HG03025 (cell line): Measurements from ENCODE around the gene RAB3B.
A peak's percentile ranks its signal among the peaks of the same experiment; 100 is the strongest.
"Not testable (repeated sequence)": the region's sequence is repeated elsewhere in the genome, so short reads cannot be mapped to it uniquely, and the experiment has no call there.

Experiments
- ATAC-seq: cut with Tn5 transposase; IDR thresholded peaks from one replicate; pipeline ENCODE4 v1.9.1; 2021; ENCODE audit warnings: mild to moderate bottlenecking, moderate library complexity; ENCODE audit not compliant: unreplicated experiment, low FRiP score

The RAB3B gene, protein sequence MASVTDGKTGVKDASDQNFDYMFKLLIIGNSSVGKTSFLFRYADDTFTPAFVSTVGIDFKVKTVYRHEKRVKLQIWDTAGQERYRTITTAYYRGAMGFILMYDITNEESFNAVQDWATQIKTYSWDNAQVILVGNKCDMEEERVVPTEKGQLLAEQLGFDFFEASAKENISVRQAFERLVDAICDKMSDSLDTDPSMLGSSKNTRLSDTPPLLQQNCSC

DNA sequence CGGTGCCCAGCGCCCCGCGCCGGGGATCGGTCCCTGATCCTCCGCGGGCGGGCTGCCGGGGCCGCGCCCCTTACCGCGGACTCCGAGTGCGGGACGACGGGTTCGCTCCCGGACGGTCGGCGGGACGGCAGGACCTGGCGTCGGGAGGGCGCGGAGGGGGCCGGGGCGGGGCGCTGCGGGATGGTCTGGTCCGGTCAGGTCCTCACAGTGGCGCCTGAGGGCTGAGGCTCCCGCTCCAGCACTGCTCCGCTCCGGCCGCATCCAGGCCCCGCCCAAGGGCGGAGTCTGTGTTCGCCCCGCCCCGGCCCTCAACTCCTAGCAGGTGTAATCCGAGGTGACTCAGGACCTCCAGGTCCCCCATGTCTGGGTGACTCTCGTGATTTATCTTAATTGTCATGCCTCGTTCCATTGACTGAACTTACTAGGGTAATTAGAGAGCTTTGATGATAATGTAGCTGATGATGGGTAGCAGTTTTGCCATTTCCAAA is at the start of gene RAB3B:
RAB3B (minus strand) TSS at position 223 of the 488 bp plus-strand sequence. CDS start 13,583 bp downstream, outside the sequence.
- ATAC-seq, result no peak

DNA sequence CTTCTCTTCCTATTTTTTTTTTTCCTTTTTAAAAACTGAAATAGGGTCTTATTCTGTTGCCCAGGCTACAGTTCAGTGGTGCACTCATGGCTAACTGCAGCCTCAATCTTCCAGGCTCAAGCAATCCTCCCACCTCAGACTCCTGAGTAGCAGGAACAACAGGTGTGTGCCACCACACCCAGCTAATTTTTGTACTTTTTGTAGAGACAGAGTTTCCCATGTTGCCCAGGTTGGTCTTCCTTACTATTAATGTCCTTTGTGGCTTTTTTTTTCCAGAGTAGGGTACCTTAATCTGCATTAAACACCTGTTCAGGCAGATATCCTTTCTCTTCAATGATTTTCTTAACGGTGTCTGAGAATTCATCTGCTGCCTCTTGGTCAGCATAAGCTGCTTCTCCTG is 47.4 kb upstream of the RAB3B start:
- no peak for ATAC-seq

DNA sequence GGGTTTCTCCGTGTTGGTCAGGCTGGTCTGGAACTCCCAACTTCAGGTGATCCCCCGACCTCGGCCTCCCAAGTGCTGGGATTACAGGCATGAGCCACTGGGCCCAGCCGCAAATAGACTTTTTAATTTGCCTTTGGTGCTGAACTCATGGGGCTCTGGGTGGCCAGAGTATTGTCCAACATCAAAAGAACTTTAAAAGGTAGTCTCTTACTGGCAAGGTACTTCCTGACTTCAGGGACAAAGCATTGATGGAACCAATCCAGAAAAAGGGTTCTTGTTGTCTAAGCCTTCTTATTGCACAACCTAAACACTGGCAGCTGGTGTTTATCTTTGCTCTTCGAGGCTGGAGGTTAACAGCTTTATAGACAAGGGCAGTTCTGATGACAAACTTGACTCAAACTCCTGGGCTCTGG is 46.9 kb upstream of the RAB3B start:
- ATAC-seq, result no peak

DNA sequence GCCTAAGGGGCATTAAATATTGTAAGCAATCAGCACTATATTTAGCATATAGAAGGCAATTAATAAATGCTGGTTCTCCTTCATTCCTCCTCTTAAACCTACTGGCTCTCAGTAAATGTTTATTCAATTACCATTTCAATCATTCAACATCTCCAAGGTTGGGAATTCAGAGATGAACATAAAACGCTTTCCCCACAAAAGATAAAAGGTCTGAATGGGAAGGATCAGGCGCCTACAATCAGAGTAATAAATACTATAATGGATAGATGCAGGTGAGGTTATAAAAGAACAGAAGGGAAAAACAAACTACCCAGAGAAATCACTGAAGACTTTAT is 43.5 kb upstream of the RAB3B start:
- no peak for ATAC-seq

DNA sequence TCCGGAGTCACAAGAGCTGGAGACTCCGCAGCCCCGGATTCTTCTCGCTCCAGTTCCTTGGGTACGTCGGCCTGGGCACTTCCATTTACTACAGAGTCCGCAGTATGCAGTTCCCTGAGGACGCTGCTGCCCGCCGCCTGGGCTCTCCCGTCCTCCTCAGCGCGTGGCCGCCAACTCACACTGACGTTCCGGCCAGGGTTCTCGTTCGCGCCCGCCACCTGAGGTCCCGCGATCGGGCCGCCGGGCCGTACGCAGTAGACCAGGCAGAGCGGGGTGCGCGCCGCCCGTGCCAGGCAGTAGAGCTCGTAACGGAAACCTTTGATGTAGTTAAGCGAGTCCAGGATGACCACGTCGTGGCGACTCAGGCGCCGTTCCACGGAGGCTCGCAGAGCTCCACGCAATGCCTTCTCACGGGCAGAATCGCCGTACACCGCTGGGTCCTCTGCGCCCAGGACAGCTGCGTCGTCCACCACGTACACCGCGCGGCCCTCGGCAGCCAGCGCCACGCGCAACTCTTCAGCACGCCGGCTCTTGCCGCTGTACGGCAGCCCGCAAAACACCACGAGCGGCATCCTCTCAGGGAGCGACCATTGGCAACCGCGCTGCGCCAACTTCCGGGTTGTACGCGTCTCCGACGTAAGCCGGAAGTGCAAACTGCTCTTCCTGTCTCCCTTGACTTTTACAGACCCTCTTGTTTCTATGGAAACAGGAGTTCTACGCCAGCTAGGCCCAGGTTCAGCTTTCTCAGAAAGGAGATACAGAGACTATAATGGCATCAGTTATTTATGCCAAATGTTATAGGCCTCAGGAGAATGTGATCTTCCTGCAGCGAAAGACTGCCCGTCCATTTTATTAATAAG is 42.9 kb upstream of the RAB3B start, which contains the start of gene KTI12:
KTI12 (minus strand) TSS at position 621 of the 860 bp plus-strand sequence; CDS start at position 572, 49 bp downstream.
- ATAC-seq, result peak; percentile 72

DNA sequence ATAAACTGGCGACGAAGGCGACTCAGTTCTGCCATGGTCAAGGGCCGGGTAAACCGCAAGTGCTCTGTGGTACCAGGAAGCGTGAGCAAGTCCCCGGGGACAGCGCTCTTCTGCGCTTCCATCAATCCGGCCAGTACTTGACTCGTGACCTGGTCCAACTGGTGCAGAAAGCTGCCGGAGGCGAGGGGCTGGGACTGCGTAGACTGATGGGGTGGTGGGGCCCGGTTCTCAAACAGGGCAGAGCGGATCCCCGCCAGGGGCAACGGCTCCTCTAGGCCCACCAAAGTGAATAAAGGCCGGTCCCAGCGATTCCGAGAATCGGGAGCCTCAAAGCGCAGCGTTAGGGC is 42.3 kb upstream of the RAB3B start:
- ATAC-seq, result peak; percentile 33

DNA sequence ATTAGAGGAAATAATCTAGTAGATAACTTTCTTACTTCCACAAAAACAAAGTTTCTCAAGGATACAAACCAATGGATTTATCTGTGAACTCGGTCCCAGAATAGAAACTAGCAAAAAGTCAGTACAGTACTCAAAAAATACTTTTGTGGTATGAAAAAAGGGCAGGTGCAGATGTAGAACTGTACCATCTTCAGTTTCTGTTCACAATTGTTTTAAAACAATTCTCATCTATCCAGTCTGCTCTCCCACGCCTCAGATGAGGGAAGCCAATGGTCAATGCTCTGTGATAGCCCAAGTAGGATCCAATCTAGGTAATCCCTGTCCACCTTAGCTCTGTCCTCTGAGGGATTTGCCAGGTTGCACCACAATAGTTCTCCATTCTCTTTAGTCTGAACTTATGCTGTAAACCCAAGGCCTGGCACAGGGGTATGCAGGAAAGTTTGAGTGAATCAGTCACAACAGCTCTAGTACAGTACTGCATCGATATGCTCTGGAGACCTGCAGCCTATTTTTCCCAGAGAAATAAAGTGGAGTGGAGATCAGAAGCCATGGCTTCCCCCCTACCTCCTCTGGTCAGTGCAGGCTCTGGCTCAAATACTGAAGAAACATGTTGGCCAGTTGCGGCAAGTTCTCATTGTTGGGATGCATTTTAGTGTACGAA is 41.8 kb upstream of the RAB3B start:
- no peak for ATAC-seq

DNA sequence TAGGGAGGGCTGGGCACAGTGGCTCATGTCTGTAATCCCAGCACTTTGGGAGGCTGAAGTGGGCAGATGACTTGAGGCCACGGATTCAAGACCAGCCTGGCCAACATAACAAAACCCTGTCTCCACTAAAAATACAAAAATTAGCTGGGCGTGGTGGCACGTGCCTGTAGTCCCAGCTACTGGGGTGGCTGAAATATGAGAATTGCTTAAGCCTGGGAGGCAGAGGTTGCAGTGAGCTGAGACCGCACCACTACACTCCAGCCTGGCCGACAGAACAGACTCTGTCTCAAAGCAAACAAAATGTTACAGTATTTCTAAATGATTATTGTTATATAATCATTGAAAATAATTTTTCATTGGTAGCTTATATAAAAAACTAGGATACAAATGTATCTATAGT is 38.3 kb upstream of the RAB3B start:
- not testable (repeated sequence) for ATAC-seq

DNA sequence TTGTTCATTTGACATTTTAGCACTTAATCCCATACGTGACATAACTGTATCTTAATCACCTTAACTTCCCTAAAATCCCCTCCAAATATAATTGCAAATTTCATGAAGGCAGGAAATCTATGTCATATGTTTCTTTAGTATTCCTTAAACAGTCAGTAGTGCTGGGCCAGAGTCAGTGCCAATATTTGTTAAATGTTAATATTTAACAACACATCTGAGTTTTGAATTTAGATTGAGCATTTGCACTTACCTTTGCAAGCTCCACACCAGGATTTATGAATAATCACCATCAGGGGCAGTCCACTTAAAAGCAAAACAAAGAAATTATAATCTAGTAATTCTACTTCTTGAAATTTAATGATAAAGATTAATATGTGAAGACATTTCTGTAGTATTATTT is 37.8 kb upstream of the RAB3B start:
- ATAC-seq, result no peak

DNA sequence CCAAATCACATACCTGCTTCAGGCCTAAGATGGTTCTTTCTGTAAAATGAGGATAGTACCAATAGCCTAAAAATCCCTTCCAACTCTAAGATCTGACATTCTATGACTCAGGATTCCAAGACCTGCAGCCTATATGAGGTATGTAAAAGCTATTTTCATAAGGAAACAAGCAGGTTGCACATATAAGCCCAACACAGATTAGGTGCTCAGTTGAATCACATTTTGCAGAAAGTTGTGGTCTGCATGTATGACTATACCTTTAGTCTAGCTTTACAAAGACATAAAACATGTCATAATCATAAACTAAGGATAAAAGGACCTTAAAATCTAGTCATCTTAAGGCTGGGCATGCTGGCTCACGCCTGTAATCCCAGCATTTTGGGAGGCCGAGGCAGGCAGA is 35.8 kb upstream of the RAB3B start:
- no peak for ATAC-seq

DNA sequence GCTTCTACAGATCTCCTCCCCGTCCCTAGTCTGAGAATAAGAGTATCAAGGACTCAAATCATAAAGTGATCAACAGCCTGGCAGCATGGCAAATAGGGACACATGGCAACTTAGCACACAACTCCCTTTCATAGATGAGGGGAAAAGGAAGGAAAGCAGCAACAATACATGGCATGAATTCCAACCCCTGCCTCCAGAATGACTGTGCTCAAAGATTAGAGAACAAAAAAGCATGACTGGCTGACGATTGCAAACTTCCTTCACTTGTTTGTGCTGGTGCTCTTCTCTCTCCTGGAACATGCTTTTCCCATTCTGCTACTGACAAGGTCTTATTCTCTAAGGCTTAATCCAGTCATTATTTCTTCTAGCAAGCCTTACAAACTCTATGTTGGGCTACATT is 31.6 kb upstream of the RAB3B start:
- no peak for ATAC-seq

DNA sequence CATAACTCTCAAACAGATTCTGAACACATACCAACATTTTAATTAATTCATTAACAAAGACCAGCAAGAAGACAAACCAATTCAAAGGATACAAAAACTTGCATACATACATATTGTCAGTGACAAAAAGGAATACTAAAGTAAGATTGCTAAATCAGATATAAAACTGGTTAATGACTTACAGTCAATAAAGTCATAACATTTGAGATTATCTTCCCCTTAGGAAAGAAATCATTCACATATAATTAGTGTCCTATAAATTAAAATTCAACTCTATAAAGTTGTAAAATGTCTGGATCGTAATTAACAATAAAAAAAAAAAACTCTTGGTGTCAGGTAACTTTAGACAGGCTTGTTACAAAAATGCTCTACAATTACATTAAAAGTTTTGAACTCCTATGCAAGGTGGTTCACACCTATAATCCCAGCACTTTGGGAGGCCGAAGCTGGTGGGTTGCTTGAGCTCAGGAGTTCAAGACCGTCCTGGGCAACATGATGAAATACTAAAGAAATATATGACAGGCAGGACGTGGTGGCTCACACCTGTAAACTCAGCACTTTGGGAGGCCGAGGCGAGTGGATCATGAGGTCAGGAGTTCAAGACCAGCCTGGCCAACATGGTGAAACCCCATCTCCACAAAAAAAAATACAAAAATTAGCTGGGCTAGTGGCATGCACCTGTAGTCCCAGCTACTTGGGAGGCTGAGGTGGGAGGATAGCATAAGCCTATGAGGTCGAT is 17.7 kb upstream of the RAB3B start:
- no peak for ATAC-seq

DNA sequence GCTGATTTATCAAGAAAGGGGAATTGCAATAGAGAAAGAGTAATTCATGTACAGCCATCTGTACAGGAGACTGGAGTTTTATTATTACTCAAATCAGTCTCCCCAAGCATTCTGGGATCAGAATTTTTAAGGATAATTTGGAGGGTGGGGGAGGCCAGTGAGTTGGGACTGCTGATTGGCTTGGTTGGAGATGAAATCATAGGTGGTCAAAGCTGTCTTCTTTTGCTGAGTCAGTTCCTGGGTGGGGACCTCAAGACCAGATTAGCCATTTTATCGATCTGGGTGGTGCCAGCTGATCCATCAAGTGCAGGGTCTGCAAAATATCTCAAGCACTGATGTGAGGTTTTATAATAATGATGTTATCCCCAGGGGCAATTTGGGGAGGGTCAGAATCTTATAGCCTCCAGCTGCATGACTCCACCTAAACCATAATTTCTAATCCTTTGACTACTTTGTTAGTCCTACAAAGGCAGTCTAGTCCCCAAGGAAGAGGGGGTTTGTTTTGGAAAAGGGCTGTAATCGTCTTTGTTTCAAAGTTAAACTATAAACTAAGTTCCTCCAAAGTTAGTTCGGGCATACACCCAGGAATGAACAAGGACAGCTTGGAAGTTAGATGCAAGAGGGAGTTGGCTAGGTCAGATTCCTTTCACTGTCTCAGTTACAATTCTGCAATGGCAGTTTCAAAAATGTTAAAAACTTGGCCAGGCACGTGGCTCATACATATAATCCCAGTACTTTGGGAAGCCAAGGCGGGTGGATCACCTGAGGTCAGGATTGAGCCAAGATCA is 16.9 kb upstream of the RAB3B start:
- ATAC-seq, result no peak

DNA sequence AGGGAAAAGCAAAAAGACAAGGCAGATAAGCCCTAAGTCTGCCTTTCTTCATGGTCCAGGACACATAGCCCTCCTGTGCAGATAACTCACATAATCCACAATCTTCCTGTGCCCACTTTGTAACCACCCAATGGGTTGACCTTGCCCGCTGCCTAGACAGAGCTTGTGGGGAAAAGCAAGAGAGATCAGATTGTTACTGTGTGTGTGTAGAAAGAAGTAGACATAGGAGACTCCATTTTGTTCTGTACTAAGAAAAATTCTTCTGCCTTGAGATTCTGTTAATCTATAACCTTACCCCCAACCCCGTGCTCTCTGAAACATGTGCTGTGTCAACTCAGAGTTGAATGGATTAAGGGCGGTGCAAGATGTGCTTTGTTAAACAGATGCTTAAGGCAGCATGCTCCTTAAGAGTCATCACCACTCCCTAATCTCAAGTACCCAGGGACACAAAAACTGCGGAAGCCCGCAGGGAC is 15.6 kb upstream of the RAB3B start:
- not testable (repeated sequence) for ATAC-seq

DNA sequence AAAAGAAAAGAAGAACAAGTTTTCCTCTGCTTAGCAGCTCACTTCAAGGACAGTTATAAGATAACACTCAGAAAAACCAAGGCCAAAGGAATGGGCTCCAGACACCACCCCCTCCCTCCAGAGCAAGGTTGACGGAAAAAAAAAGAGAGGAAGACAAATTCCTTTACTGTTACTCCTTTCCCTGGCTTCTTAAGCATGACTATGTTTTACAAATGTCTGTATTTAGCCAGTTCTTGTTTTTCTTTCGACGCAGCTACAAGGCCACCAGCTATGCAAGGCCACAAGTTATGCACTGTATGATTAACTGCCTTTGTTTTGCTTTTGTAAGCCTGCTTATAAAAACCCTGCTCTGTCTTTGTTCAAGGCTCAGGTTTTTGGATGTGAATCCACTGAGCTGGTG is 15.0 kb upstream of the RAB3B start:
- not testable (repeated sequence) for ATAC-seq

DNA sequence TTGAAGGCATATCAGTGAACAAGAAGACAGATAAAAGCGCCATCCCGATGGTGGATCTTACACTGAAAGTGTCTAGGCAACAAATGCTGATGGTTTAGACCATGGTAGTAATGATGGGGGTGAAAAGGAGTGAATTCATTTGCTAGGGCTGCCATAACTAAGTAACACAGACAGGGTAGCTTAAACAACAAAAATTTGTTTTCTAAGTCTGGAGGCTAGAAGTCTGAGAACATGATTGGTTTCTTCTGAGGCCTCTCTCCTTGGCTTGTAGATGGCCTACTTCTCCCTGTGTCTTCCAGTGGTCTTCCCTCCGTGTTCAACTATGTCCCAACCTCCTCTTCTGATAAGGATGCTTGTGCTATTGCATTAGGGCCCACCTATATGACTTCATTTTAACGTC is 13.4 kb upstream of the RAB3B start:
- no peak for ATAC-seq

DNA sequence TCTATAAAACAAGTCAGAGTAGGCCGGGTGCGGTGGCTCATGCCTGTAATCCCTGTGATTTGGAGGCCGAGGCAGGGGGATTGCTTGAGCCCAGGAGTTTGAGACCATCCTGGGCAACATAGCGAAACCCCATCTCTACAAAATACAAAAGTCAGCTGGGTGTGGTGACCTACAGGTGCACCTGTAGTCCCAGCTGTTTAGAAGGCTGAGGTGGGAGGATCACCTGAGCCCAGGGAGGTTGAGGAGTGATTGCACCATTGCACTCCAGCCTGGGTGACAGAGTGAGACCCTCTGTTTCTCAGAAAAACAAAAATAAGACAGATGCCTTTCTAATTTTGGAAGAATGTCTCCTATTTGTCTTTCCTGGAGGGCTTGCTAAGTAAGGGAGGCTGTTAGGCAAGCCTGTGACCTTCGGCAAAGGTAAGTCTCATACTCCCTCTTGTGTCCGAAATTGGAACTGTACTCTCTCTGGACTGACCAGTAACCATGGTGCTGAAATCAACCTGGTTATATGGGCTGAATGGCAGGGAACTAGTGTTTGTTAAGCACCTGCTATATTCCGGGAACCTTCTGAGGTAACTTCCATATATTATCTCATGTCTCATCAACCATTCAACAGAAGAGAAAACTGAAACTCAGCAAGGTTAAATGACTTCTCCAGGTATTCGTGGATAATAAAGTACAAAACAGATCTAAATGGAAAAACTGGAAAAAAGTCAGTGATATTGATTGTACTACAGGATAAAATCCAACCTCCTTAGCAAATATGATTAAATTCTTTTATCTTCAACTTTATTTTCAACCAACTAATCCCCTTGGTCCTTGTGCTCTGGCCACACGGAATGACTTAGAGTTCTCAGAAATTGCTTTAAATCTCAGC is 11.8 kb upstream of the RAB3B start:
- no peak for ATAC-seq

DNA sequence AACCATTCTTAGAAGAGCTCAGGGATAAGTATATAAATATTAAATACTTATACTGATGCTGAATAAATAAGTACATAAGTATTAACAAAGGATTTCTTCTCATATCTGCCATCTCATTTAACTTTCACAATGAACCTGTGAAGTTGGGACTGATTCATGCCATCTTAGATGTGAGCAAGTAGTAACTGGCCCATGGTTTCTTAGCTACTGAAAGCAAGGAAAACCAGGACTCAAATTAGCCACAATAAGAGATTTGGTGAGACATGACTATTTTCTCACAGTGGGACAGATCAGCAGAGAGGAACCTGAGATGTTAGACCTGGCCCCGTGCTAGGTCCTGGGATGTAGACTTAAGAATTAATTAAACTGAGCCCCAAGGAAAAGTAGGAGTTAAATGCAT is 8.2 kb upstream of the RAB3B start:
- no peak for ATAC-seq

DNA sequence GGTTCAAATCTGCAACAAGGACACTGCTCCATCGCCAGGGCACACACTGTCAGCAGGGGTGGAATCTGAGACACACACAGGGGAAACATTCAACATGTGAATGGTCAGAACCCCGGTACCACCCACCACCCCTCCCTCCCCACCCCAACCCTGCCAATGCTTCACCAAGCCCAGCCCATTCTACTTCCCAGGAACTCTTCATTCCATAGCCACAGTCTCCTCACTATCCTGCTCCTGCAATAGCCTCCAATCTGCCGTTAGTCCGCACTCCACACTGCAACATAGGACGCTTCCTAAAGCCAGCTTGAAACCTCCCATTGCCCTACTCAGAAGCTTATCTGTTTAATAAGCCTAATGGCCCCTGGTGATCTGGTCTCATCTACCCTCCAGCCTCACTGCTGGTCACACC is 7.5 kb upstream of the RAB3B start:
- ATAC-seq, result no peak
